ENCODE data around the gene KSR1.

KSR1 gene

GRCh38 chr17:27414694-27415093 is 41.6 kb upstream of the KSR1 start:
- DNase-seq (ENCODE audit: low read depth): no peak
- no peak for TF ChIP-seq CTCF (conservative IDR thresholded peaks at IDR 0.05; ENCODE audit: low read depth, low read length)
- H3K4me3 ChIP-seq (ENCODE audit: low read length): no peak overlapping the region

- no peak for DNase-seq (ENCODE audit: low read depth)
- TF ChIP-seq CTCF (conservative IDR thresholded peaks at IDR 0.05; ENCODE audit: low read depth, low read length): no peak
- no peak overlapping the region for H3K4me3 ChIP-seq (ENCODE audit: low read length)
Observed at GRCh38 chr17:27415120-27415795, 41.0 kb upstream of the KSR1 start.

GRCh38 chr17:27417596-27418365 is 38.5 kb upstream of the KSR1 start:
- no peak overlapping the region for H3K4me3 ChIP-seq (ENCODE audit: low read length)
- no peak for DNase-seq (ENCODE audit: low read depth)
- no peak for TF ChIP-seq CTCF (conservative IDR thresholded peaks at IDR 0.05; ENCODE audit: low read depth, low read length)

GRCh38 chr17:27418366-27418615 is 38.0 kb upstream of the KSR1 start:
- no peak overlapping the region for H3K4me3 ChIP-seq (ENCODE audit: low read length)
- DNase-seq (ENCODE audit: low read depth): no peak
- no peak for TF ChIP-seq CTCF (conservative IDR thresholded peaks at IDR 0.05; ENCODE audit: low read depth, low read length)

- H3K4me3 ChIP-seq (ENCODE audit: low read length): no peak overlapping the region
- no peak for TF ChIP-seq CTCF (conservative IDR thresholded peaks at IDR 0.05; ENCODE audit: low read depth, low read length)
- no peak for DNase-seq (ENCODE audit: low read depth)
Observed at GRCh38 chr17:27419156-27419555, 37.1 kb upstream of the KSR1 start.

GRCh38 chr17:27420211-27420950 is 35.9 kb upstream of the KSR1 start:
- TF ChIP-seq CTCF (conservative IDR thresholded peaks at IDR 0.05; ENCODE audit: low read depth, low read length): no peak
- no peak for DNase-seq (ENCODE audit: low read depth)
- H3K4me3 ChIP-seq (ENCODE audit: low read length): no peak overlapping the region

Data from retinal pigment epithelial cell (primary cell).